Ectodermal cell (in vitro differentiated cells): ENCODE results near the gene ST6GAL1.
"Not testable (repeated sequence)": the region's sequence is repeated elsewhere in the genome, so short reads cannot be mapped to it uniquely, and the experiment has no call there.

Experiments
- H3K27ac ChIP-seq: 2 replicates; pipeline ENCODE4 v1.7.0; 2013; ENCODE audit warnings: mild to moderate bottlenecking, low read depth, low read length; ENCODE audit not compliant: insufficient read depth, poor library complexity, severe bottlenecking
- H3K27me3 ChIP-seq: 2 replicates; pipeline ENCODE4 v1.7.0; 2013; ENCODE audit warnings: mild to moderate bottlenecking, low read length; ENCODE audit not compliant: insufficient read depth, control insufficient read depth, poor library complexity, severe bottlenecking
- H3K36me3 ChIP-seq: one replicate; pipeline ENCODE4 v1.7.0; 2013; ENCODE audit warnings: low read length; ENCODE audit not compliant: control insufficient read depth, insufficient read depth
- H3K4me1 ChIP-seq: one replicate; pipeline ENCODE4 v1.7.0; 2013; ENCODE audit warnings: low read length; ENCODE audit not compliant: control insufficient read depth, insufficient read depth
- H3K4me3 ChIP-seq: 2 replicates; pipeline ENCODE4 v1.7.0; 2013; ENCODE audit warnings: low read depth, low read length, control low read depth; ENCODE audit not compliant: insufficient read depth
- H3K9me3 ChIP-seq: 2 replicates; pipeline ENCODE4 v1.7.0; 2013; ENCODE audit warnings: mild to moderate bottlenecking, low read length, moderate library complexity; ENCODE audit not compliant: control insufficient read depth
- WGBS, 2 experiments: methylation state at CpG; one replicate each; pipeline ENCODE4 v1.1.7; 2013; ENCODE audit warnings: missing lambda C conversion rate in 2 of 2; 5-methylcytosine and 5-hydroxymethylcytosine counted together

ST6GAL1 gene

DNA sequence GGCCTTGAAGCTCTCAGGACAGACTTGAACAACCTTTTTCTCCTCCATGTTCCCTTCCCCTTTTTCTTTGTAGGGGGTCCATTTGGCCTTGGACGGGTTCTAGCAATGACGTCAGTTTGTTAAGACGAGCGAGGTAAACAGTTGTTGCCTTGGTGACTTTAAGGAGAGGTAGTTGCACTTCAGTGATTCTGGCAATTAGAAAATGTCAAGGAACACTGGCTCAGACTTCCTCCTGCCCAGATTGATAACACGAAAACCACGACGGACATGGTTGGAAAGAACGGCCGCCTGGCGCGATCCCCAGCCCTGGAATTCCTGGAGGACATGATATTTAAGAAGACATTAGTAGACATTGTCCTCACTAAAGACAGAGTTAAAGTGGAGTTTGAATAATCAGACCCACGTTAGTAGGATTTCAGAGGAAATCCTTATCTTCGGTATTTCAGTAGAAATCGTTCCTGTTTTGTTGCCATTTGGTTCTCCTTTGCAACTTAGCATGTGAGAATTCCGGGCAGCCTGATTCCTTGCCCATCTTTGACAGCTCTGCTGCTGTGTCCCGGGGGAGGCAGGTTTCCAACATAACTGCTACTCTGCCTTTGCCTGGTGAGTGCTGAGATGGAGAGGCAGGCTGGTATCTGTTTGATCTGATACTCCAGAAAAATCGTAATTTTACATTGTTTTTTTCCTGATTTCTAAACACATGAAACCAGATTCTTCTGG is 87.3 kb downstream of the ST6GAL1 start:
- Histone ChIP-seq H3K4me1 (no peaks in the 10 kb centered on the region), H3K27ac (no peak overlapping the region), H3K9me3 (no peaks in the 10 kb centered on the region), H3K27me3 (no peaks in the 10 kb centered on the region), H3K36me3 (peaks cover 3% of the 10 kb centered on the region), H3K4me3 (no peak overlapping the region)
- WGBS, 2 experiments, result 91 to 95% methylated on average over 16 to 17 of the region's 17 CpGs

DNA sequence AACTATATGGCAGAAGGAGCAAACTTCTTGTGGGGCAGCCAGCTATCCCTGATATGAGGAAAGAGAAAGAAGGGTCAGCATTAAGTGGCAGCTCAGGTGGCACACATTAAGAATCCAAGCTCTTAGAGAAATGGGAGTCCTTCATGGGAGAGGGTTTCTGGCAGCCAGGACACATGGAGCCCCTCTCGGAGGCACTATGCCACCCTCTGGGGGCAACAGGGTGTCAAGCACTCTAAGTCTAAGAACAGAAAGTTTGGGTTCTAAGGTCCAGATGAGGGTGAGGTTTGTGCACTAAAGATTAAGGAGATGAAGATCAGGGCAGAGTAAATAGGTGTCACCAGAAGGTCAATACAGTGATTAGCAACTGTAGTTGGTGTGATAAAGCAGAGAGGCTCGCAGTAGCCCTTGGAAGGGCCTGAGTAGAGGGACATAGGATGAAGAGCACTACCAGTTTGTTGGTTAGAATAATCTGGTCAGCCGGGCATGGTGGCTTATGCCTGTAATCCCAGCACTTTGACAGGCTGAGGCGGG is 89.3 kb downstream of the ST6GAL1 start:
- Histone ChIP-seq H3K4me3 (no peak overlapping the region), H3K27ac (no peak overlapping the region), H3K27me3 (no peaks in the 10 kb centered on the region), H3K4me1 (no peaks in the 10 kb centered on the region), H3K9me3 (no peaks in the 10 kb centered on the region), H3K36me3 (peaks cover 3% of the 10 kb centered on the region)
- 93 to 96% methylated on average over 4 of the region's 4 CpGs for WGBS, 2 experiments

DNA sequence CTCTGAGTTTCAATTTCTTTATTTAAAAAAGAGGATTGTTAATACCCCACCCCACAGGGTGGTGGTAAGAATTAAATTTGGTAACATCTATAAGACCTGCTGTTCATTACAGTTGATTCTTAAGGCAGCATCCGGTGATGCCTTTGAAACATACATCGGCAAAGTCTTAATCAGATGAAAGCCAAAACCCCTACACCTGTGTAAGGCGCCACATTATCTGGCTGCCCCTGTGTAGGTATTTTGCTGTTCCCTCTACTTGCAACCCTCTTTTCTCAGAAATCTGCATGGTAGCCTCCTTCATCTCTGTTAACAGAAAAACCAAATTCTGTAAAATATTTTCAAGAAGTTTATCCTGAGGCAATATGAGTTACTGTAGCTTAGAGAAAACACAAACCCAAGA is 90.0 kb downstream of the ST6GAL1 start:
- Histone ChIP-seq H3K27ac (no peak overlapping the region), H3K27me3 (no peaks in the 10 kb centered on the region), H3K4me1 (no peaks in the 10 kb centered on the region), H3K4me3 (no peak overlapping the region), H3K9me3 (no peaks in the 10 kb centered on the region), H3K36me3 (peaks cover 3% of the 10 kb centered on the region)
- WGBS, 2 experiments, result 95 to 97% methylated on average over 3 of the region's 3 CpGs

DNA sequence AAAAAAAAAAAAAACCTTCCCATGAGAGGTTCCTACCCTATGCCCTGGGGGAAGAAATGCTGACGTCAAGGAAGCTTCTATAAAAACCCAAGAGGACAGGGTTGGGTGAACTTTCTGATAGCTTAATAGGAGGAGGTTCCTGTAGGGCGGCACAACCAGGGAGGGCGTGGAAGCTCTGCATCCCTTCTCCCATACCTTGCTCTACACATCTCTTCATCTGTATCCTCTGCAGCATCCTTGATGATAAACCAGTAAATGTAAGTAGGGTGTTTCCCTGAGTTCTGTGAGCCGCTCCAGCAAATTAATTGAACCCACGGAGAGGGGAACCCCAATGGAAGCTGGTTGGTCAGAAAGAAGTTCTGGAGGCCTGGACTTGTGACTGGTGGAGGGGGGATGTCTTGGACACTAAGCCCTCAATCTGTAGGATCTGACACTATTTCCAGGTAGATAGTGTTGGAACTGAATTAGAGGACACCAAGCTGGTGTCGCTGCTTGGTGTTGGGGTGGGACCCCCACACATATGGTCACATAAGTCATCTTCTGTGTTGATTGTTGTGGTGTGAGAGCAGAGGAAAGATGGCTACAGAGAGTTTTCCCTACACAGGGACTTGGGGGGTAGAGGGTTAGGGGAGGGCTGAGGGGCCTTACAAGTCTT is 91.5 kb downstream of the ST6GAL1 start:
- Histone ChIP-seq H3K9me3 (no peaks in the 10 kb centered on the region), H3K27ac (no peak overlapping the region), H3K27me3 (no peaks in the 10 kb centered on the region), H3K36me3 (no peaks in the 10 kb centered on the region), H3K4me3 (no peak overlapping the region), H3K4me1 (no peaks in the 10 kb centered on the region)
- WGBS, 2 experiments, result 93 to 97% methylated on average over 5 to 6 of the region's 6 CpGs

GRCh38 chr3:187022403-187023029 is 92.2 kb downstream of the ST6GAL1 start:
- no peaks in the 10 kb centered on the region for H3K27me3 ChIP-seq
- no peak overlapping the region for H3K27ac ChIP-seq
- H3K36me3 ChIP-seq, result no peaks in the 10 kb centered on the region
- H3K4me1 ChIP-seq, result no peaks in the 10 kb centered on the region
- no peak overlapping the region for H3K4me3 ChIP-seq
- no peaks in the 10 kb centered on the region for H3K9me3 ChIP-seq
- WGBS, 2 experiments, result 93 to 95% methylated on average over 3 of the region's 3 CpGs

DNA sequence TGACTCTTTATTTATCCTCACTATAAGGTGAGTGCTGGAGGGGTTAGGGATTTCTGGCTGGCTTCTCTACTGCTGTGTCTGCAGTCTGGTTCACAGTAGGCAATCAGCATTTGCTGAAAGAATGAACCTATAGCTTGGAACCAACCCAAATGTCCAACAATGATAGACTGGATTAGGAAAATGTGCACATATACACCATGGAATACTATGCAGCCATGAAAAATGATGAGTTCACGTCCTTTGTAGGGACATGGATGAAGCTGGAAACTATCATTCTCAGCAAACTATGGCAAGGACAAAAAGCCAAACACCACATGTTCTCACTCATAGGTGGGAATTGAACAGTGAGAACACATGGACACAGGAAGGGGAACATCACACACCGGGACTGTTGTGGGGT is 93.0 kb downstream of the ST6GAL1 start:
- not testable (repeated sequence) for H3K4me3 ChIP-seq, H3K4me1 ChIP-seq, H3K27ac ChIP-seq, H3K36me3 ChIP-seq, H3K9me3 ChIP-seq, H3K27me3 ChIP-seq
- WGBS, 2 experiments, result 94 to 100% methylated on average over 2 of the region's 2 CpGs

DNA sequence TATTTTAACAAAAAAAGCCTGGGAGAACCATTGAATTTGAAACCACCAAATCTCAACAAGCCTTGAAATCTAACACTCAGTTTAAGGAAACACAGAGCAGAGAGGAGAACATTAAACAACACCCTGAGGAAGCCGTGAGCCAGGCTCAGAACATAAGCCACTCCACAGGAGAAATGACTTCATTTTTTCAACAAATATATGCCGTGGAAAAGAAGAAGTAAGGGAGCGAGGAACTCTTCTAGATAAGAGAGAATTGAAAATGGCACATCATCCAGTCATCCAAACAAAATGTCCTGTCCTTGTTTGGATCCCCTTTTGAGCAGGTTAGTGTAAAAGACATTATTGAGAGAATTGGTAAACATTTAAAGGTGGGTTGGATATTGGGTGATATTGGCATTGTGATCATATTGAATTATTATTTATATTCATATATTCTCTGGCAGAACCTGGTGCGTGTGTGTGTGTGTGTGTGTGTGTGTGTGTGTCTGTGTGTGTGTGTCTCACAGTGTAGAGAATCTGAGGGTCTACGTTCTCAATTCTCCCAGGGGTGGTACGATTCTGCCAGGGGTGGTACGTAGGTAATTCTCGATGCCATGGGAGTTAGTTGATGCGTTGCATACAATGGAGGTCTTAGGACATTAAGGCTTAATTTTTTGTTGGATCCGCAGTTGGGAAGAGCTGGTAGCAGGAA is 94.4 kb downstream of the ST6GAL1 start:
- 89 to 90% methylated on average over 8 to 10 of the region's 10 CpGs for WGBS, 2 experiments
- H3K9me3 ChIP-seq, result no peaks in the 10 kb centered on the region
- no peaks in the 10 kb centered on the region for H3K4me1 ChIP-seq
- no peaks in the 10 kb centered on the region for H3K36me3 ChIP-seq
- H3K27ac ChIP-seq, result no peak overlapping the region
- no peaks in the 10 kb centered on the region for H3K27me3 ChIP-seq
- H3K4me3 ChIP-seq, result no peak overlapping the region

DNA sequence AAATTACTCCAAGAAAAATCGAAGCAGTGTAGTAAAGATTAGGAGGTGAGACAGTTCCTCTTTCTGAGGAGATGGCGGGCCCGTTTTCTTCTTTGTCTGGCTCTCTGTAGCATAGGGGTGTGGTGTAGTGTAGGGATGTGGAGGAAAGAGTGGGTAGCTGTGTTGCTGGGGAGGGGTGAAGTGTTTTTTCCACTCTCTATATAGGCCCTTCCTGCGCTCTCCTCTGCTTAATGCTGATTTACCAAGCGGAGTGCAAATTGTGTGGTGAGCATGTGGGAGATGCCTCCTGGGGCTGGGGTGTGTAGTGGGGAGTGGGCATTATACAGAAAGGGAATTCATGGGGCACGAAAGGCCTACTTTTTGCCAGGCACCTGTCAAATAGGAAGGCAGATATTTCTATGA is 94.9 kb downstream of the ST6GAL1 start:
- Histone ChIP-seq H3K27me3 (no peaks in the 10 kb centered on the region), H3K4me3 (no peak overlapping the region), H3K9me3 (no peaks in the 10 kb centered on the region), H3K36me3 (no peaks in the 10 kb centered on the region), H3K27ac (no peak overlapping the region), H3K4me1 (no peaks in the 10 kb centered on the region)
- WGBS, 2 experiments, result 93 to 96% methylated on average over 6 of the region's 6 CpGs

- WGBS, 2 experiments, result 93 to 96% methylated on average over 9 of the region's 9 CpGs
- H3K27ac ChIP-seq, result no peak overlapping the region
- H3K4me1 ChIP-seq, result no peaks in the 10 kb centered on the region
- H3K27me3 ChIP-seq, result no peaks in the 10 kb centered on the region
- H3K9me3 ChIP-seq, result no peaks in the 10 kb centered on the region
- no peaks in the 10 kb centered on the region for H3K36me3 ChIP-seq
- H3K4me3 ChIP-seq, result no peak overlapping the region
Observed at GRCh38 chr3:187025656-187026316, 95.5 kb downstream of the ST6GAL1 start.
